ENCODE data around the gene PRAME. TPM values are rescaled to one million over a fixed set of nuclear protein-coding genes. Genes with fewer than 3 reads are reported as not detected.
A peak's percentile ranks its signal among the peaks of the same experiment; 100 is the strongest.
"Not testable (repeated sequence)": the region's sequence is repeated elsewhere in the genome, so short reads cannot be mapped to it uniquely, and the experiment has no call there.

PRAME gene
- total RNA-seq (not detected in 2 replicates), polyA plus RNA-seq (not detected in 2 replicates)

GRCh38 chr22:22558972-22559603, at the start of gene PRAME:
PRAME (minus strand) TSS chr22:22559265; CDS start chr22:22556832, 2,433 bp downstream.
- Histone ChIP-seq H3K9me2 (replicated peaks; ENCODE audit: insufficient read depth) (no peaks in the 10 kb centered on the region), H3K4me1 (ENCODE audit: insufficient read depth) (no peaks in the 10 kb centered on the region), H3K27ac (no peak within 1 kb of the TSS), H3K4me3 (no peak within 1 kb of the TSS), H3K4me2 (no peak within 1 kb of the TSS), H3K27me3 (no peaks in the 10 kb centered on the region), H2AFZ (no peak within 1 kb of the TSS), H3K79me2 (no peaks in the 10 kb centered on the region), H3K36me3 (replicated peaks; ENCODE audit: insufficient read depth, low read depth) (no peaks in the 10 kb centered on the region), H4K20me1 (ENCODE audit: insufficient read depth, poor library complexity, severe bottlenecking) (no peaks in the 10 kb centered on the region), H3K9me3 (ENCODE audit: low read depth) (no peaks in the 10 kb centered on the region)
- DNase-seq (ENCODE audit: low spot score) = peak; percentile 59
- TF ChIP-seq CTCF (IDR thresholded peaks at IDR 0.05; ENCODE audit: poor library complexity) (peak; percentile 40), EZH2phosphoT487 (IDR thresholded peaks at IDR 0.05; ENCODE audit: low read depth, severe bottlenecking, unreplicated experiment) (no peak)
- WGBS (ENCODE audit: low lambda C conversion rate, missing lambda C conversion rate) = 59% methylated on average over 19 of the region's 32 CpGs

- not testable (repeated sequence) for H3K79me2 ChIP-seq; H4K20me1 ChIP-seq (ENCODE audit: insufficient read depth, poor library complexity, severe bottlenecking); H3K4me2 ChIP-seq; DNase-seq (ENCODE audit: low spot score); H3K9me2 ChIP-seq (replicated peaks; ENCODE audit: insufficient read depth); H2AFZ ChIP-seq; H3K4me1 ChIP-seq (ENCODE audit: insufficient read depth); H3K4me3 ChIP-seq; H3K36me3 ChIP-seq (replicated peaks; ENCODE audit: insufficient read depth, low read depth); H3K27me3 ChIP-seq; H3K27ac ChIP-seq; H3K9me3 ChIP-seq (ENCODE audit: low read depth)
- WGBS (ENCODE audit: low lambda C conversion rate, missing lambda C conversion rate) = 84% methylated on average over 3 of the region's 3 CpGs
These were observed 49.0 kb upstream of the PRAME start for GRCh38 chr22:22608022-22608421.

DNA sequence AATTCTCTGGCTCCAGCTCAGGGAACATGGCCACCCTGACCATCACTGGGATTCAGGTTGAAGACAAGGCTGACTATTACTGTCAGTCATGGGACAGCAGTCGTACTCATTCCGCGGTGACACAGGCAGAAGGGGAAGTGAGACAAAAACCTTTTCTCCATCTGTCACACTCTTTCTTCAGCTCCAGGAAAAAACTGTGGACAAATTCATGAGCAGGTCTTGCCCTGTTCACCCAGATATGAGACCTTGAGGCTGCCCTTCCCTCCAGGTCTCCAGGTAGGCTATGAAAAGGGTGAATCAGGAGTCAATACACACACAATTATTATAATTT, 46.0 kb upstream of the PRAME start:
- H3K9me2 ChIP-seq (replicated peaks; ENCODE audit: insufficient read depth) = no peaks in the 10 kb centered on the region
- H3K4me3 ChIP-seq = no peak overlapping the region
- H3K4me2 ChIP-seq = no peak overlapping the region
- WGBS (ENCODE audit: low lambda C conversion rate, missing lambda C conversion rate) = 92% methylated on average over 3 of the region's 3 CpGs
- H3K36me3 ChIP-seq (replicated peaks; ENCODE audit: insufficient read depth, low read depth) = no peaks in the 10 kb centered on the region
- H3K27ac ChIP-seq = no peak overlapping the region
- H2AFZ ChIP-seq = no peak overlapping the region
- TF ChIP-seq EZH2phosphoT487 (IDR thresholded peaks at IDR 0.05; ENCODE audit: low read depth, severe bottlenecking, unreplicated experiment) (no peak), EZH2 (IDR thresholded peaks at IDR 0.05; ENCODE audit: borderline replicate concordance) (no peak), CTCF (IDR thresholded peaks at IDR 0.05; ENCODE audit: poor library complexity) (no peak)
- no peaks in the 10 kb centered on the region for H3K27me3 ChIP-seq
- H3K9me3 ChIP-seq (ENCODE audit: low read depth) = no peaks in the 10 kb centered on the region
- no peaks in the 10 kb centered on the region for H3K4me1 ChIP-seq (ENCODE audit: insufficient read depth)
- no peaks in the 10 kb centered on the region for H4K20me1 ChIP-seq (ENCODE audit: insufficient read depth, poor library complexity, severe bottlenecking)
- no peak for DNase-seq (ENCODE audit: low spot score)
- no peaks in the 10 kb centered on the region for H3K79me2 ChIP-seq

GRCh38 chr22:22604326-22605073, 45.4 kb upstream of the PRAME start:
- 88% methylated on average over 3 of the region's 3 CpGs for WGBS (ENCODE audit: low lambda C conversion rate, missing lambda C conversion rate)
- DNase-seq (ENCODE audit: low spot score) = no peak
- no peaks in the 10 kb centered on the region for H3K36me3 ChIP-seq (replicated peaks; ENCODE audit: insufficient read depth, low read depth)
- H3K4me1 ChIP-seq (ENCODE audit: insufficient read depth) = no peaks in the 10 kb centered on the region
- TF ChIP-seq CTCF (IDR thresholded peaks at IDR 0.05; ENCODE audit: poor library complexity) (no peak), EZH2 (IDR thresholded peaks at IDR 0.05; ENCODE audit: borderline replicate concordance) (no peak)
- H3K4me3 ChIP-seq = no peak overlapping the region
- no peak overlapping the region for H3K4me2 ChIP-seq
- no peak overlapping the region for H2AFZ ChIP-seq
- H3K9me3 ChIP-seq (ENCODE audit: low read depth) = no peaks in the 10 kb centered on the region
- no peaks in the 10 kb centered on the region for H3K27me3 ChIP-seq
- no peak overlapping the region for H3K27ac ChIP-seq
- H3K79me2 ChIP-seq = no peaks in the 10 kb centered on the region
- H3K9me2 ChIP-seq (replicated peaks; ENCODE audit: insufficient read depth) = no peaks in the 10 kb centered on the region
- H4K20me1 ChIP-seq (ENCODE audit: insufficient read depth, poor library complexity, severe bottlenecking) = no peaks in the 10 kb centered on the region

Data from hepatocyte (in vitro differentiated cells).